H1 (cell line): Measurements from ENCODE around the gene LBX1. TPM values are rescaled to one million over a fixed set of nuclear protein-coding genes. Genes with fewer than 3 reads are reported as not detected.

Source experiments
- CTCF ChIA-PET: fragments of 300-600 bp; sonication (Branson Sonifier 250); formaldehyde crosslinking; loops from one replicate; lab custom pipeline; 2021; ENCODE audit not compliant: partially characterized antibody; lab: Charles Lee
- POLR2A ChIA-PET: fragments of 300-600 bp; sonication (Branson Sonifier 250); formaldehyde crosslinking; loops from one replicate; lab custom pipeline; 2021; ENCODE audit warnings: inconsistent platforms; ENCODE audit not compliant: partially characterized antibody; lab: Charles Lee
- DNase-seq, 2 experiments: peaks; one replicate each; pipeline versions ENCODE4 v3.0.0 to v3.0.0-alpha.2; 2010 to 2022; ENCODE audit warnings: low spot score in 2 of 2, low read depth in 1 of 2, mixed read lengths in 1 of 2
- FAIRE-seq: peaks from 2 replicates; lab custom pipeline; 2011; peaks lifted over from hg19 to GRCh38; lab: Jason Lieb, UNC
- H2AFZ ChIP-seq: 2 replicates; pipeline ENCODE4 v1.8.1; 2012; ENCODE audit warnings: low read length, inconsistent platforms
- H2AK5ac ChIP-seq: 2 replicates; pipeline ENCODE4 v1.6.1; 2013; ENCODE audit warnings: low read depth, low read length
- H2BK120ac ChIP-seq: replicated peaks from 2 replicates; pipeline ENCODE3; 2013; ENCODE audit warnings: low read depth, low read length, inconsistent platforms
- H2BK12ac ChIP-seq: 2 replicates; pipeline ENCODE4 v1.6.1; 2013; ENCODE audit warnings: low read depth, low read length
- H2BK15ac ChIP-seq: 2 replicates; pipeline ENCODE4 v1.6.1; 2013; ENCODE audit warnings: low read length
- H2BK20ac ChIP-seq: 2 replicates; pipeline ENCODE4 v1.6.1; 2013; ENCODE audit warnings: low read length
- H2BK5ac ChIP-seq: 2 replicates; pipeline ENCODE4 v1.6.1; 2013; ENCODE audit warnings: low read depth, low read length
- H3K14ac ChIP-seq: 2 replicates; pipeline ENCODE4 v1.6.1; 2013; ENCODE audit warnings: inconsistent platforms; ENCODE audit not compliant: insufficient read length
- H3K18ac ChIP-seq: 2 replicates; pipeline ENCODE4 v1.6.1; 2013; ENCODE audit warnings: low read length; ENCODE audit errors: extremely low read depth
- H3K23ac ChIP-seq: 2 replicates; pipeline ENCODE4 v1.6.1; 2013; ENCODE audit warnings: inconsistent platforms; ENCODE audit not compliant: insufficient read length
- H3K23me2 ChIP-seq: 2 replicates; pipeline ENCODE4 v1.6.1; 2013; ENCODE audit warnings: low read depth, low read length
- H3K27ac ChIP-seq: 2 replicates; pipeline ENCODE4 v1.6.1; 2011; ENCODE audit warnings: low read depth, low read length, inconsistent platforms
- H3K27me3 ChIP-seq, 4 experiments: replicated peaks in 1 of 4; 1 replicate in 1 of 4; 2 replicates in 3 of 4; pipeline versions ENCODE4 v1.6.1 to v1.8.1; 2011 to 2013; ENCODE audit warnings: low read length in 3 of 4, mild to moderate bottlenecking in 3 of 4, inconsistent platforms in 2 of 4, mixed read lengths in 2 of 4, moderate library complexity in 1 of 4; ENCODE audit not compliant: control insufficient read depth in 3 of 4, insufficient read depth in 3 of 4; ENCODE audit errors: extremely low read depth in 1 of 4
- H3K36me3 ChIP-seq, 4 experiments: 2 replicates each; pipeline versions ENCODE4 v1.6.1 to v1.8.1; 2011 to 2013; ENCODE audit warnings: mild to moderate bottlenecking in 4 of 4, low read length in 3 of 4, moderate library complexity in 2 of 4, control low read depth in 1 of 4, inconsistent platforms in 1 of 4; ENCODE audit not compliant: insufficient read depth in 4 of 4, control insufficient read depth in 2 of 4
- H3K4ac ChIP-seq: replicated peaks from 2 replicates; pipeline ENCODE3; 2013; ENCODE audit warnings: low read length, low read depth, mixed read lengths, inconsistent platforms; ENCODE audit not compliant: insufficient read length
- H3K4me1 ChIP-seq, 4 experiments: replicated peaks in 1 of 4; 1 replicate in 1 of 4; 2 replicates in 3 of 4; pipeline versions ENCODE4 v1.6.1 to v1.8.1; 2011 to 2013; ENCODE audit warnings: low read length in 3 of 4, inconsistent platforms in 2 of 4, mixed read lengths in 1 of 4; ENCODE audit not compliant: insufficient read depth in 4 of 4, control insufficient read depth in 3 of 4
- H3K4me2 ChIP-seq, 2 experiments: 2 replicates each; pipeline versions ENCODE4 v1.6.1 to v1.8.1; 2011 to 2013; ENCODE audit warnings: low read depth in 2 of 2, low read length in 2 of 2, control low read depth in 1 of 2, inconsistent platforms in 1 of 2, mild to moderate bottlenecking in 1 of 2; ENCODE audit not compliant: insufficient read depth in 1 of 2
- H3K4me3 ChIP-seq, 4 experiments: fragments of 200-600, 300-600 bp in 1 of 4; sonication (generic), shearing (Covaris generic), sonication (Bioruptor Twin) in 1 of 4; 2 replicates each; pipeline versions ENCODE4 v1.5.1 to v1.8.1; 2011 to 2016; ENCODE audit warnings: low read length in 4 of 4, low read depth in 3 of 4, control low read depth in 2 of 4, inconsistent platforms in 2 of 4, mild to moderate bottlenecking in 2 of 4, mixed read lengths in 1 of 4, moderate library complexity in 1 of 4; ENCODE audit not compliant: insufficient read depth in 2 of 4; ENCODE audit errors: extremely low read depth in 1 of 4
- H3K56ac ChIP-seq: replicated peaks from 2 replicates; pipeline ENCODE3; 2013; ENCODE audit warnings: low read depth, mild to moderate bottlenecking, mixed read lengths, low read length, inconsistent platforms; ENCODE audit not compliant: insufficient read length
- H3K79me1 ChIP-seq: 2 replicates; pipeline ENCODE4 v1.6.1; 2013; ENCODE audit warnings: low read depth, low read length, control low read depth
- H3K79me2 ChIP-seq, 2 experiments: 2 replicates each; pipeline versions ENCODE4 v1.6.1 to v1.8.1; 2012 to 2013; ENCODE audit warnings: low read length in 2 of 2, mild to moderate bottlenecking in 2 of 2, inconsistent platforms in 1 of 2; ENCODE audit not compliant: insufficient read depth in 2 of 2, control insufficient read depth in 1 of 2
- H3K9ac ChIP-seq, 4 experiments: replicated peaks in 1 of 4; 1 replicate in 1 of 4; 2 replicates in 3 of 4; pipeline versions ENCODE4 v1.6.1 to v1.8.1; 2011 to 2013; ENCODE audit warnings: low read depth in 3 of 4, low read length in 3 of 4, control low read depth in 2 of 4, mild to moderate bottlenecking in 2 of 4, moderate library complexity in 2 of 4, inconsistent platforms in 1 of 4; ENCODE audit errors: extremely low read depth in 1 of 4
- H3K9me3 ChIP-seq, 2 experiments: 2 replicates each; pipeline versions ENCODE4 v1.6.1 to v1.8.1; 2012 to 2013; ENCODE audit warnings: mild to moderate bottlenecking in 2 of 2, moderate library complexity in 2 of 2, control low read depth in 1 of 2, inconsistent platforms in 1 of 2, low read depth in 1 of 2, low read length in 1 of 2, mixed read lengths in 1 of 2; ENCODE audit not compliant: insufficient read depth in 2 of 2
- H4K20me1 ChIP-seq, 2 experiments: replicated peaks in 1 of 2; 2 replicates each; pipeline versions ENCODE3 to v1.8.1; 2011 to 2013; ENCODE audit warnings: inconsistent platforms in 2 of 2, low read length in 2 of 2, mild to moderate bottlenecking in 1 of 2; ENCODE audit not compliant: insufficient read depth in 2 of 2, control insufficient read depth in 1 of 2
- H4K5ac ChIP-seq: 2 replicates; pipeline ENCODE4 v1.6.1; 2013; ENCODE audit warnings: low read length, low read depth, mixed read lengths, inconsistent platforms; ENCODE audit not compliant: insufficient read length
- H4K8ac ChIP-seq: 2 replicates; pipeline ENCODE4 v1.8.0; 2013; ENCODE audit warnings: mild to moderate bottlenecking, moderate library complexity, low read length, inconsistent platforms; ENCODE audit not compliant: insufficient read depth; ENCODE audit errors: extremely low read depth
- H4K91ac ChIP-seq: replicated peaks from 2 replicates; pipeline ENCODE3; 2013; ENCODE audit warnings: low read length, mixed read lengths, inconsistent platforms; ENCODE audit not compliant: insufficient read length
- ATF2 ChIP-seq: IDR thresholded peaks from 2 replicates; pipeline ENCODE4 v1.6.1; 2012; ENCODE audit warnings: low read length, inconsistent platforms
- KDM1A ChIP-seq: fragments of 200-600, 300-600 bp; sonication (generic); IDR thresholded peaks from 2 replicates; pipeline ENCODE4 v1.7.1; 2016; ENCODE audit warnings: mild to moderate bottlenecking, low read length, borderline replicate concordance
- KDM5A ChIP-seq: fragments of 200-600 bp; IDR thresholded peaks from 2 replicates; pipeline ENCODE4 v1.7.1; 2012; ENCODE audit warnings: mild to moderate bottlenecking, low read length, inconsistent platforms, mixed read lengths
- MAX ChIP-seq: IDR thresholded peaks from 2 replicates; pipeline ENCODE4 v1.6.1; 2012; ENCODE audit warnings: inconsistent platforms
- RBBP5 ChIP-seq: IDR thresholded peaks from 2 replicates; pipeline ENCODE4 v1.7.1; 2012; ENCODE audit warnings: low read depth, mild to moderate bottlenecking, inconsistent platforms, low read length, moderate library complexity, borderline replicate concordance
- SP4 ChIP-seq: IDR thresholded peaks from 2 replicates; pipeline ENCODE4 v1.6.1; 2012; ENCODE audit warnings: low read length, inconsistent platforms
- TCF12 ChIP-seq: IDR thresholded peaks from 2 replicates; pipeline ENCODE4 v1.6.1; 2011; ENCODE audit warnings: low read depth, mild to moderate bottlenecking, low read length
- YY1 ChIP-seq: IDR thresholded peaks from 2 replicates; pipeline ENCODE4 v1.6.1; 2011; ENCODE audit warnings: low read depth, mild to moderate bottlenecking, low read length
- WGBS, 2 experiments: shearing (Covaris generic) in 1 of 2; methylation state at CpG; one replicate each; pipeline versions ENCODE4 v1.1.6 to v1.1.7; 2013 to 2015; ENCODE audit warnings: low lambda C conversion rate in 2 of 2, mixed read lengths in 2 of 2, inconsistent platforms in 1 of 2, low coverage in 1 of 2, missing lambda C conversion rate in 1 of 2; ENCODE audit not compliant: insufficient replicate concordance in 2 of 2, insufficient coverage in 1 of 2, insufficient read length in 1 of 2; ENCODE audit errors: extremely low coverage in 1 of 2, missing lambda C conversion rate in 1 of 2; 5-methylcytosine and 5-hydroxymethylcytosine counted together
- polyA plus RNA-seq, 7 experiments: library from polyadenylated mRNA; depleted of rRNA in 3 of 7; stranded (reverse) in 5 of 7; unstranded in 2 of 7; fragments of >200 nt in 5 of 7; fragments of 200-250 nt in 2 of 7; gene quantifications; 1 replicate in 5 of 7; 2 replicates in 1 of 7; 4 replicates in 1 of 7; pipeline versions ENCODE4 v1.2.1 to v1.2.3, GENCODE V29; 2011 to 2013; ENCODE audit warnings: missing spikeins in 2 of 7, mixed read lengths in 2 of 7
- total RNA-seq: library from RNA; stranded (reverse); fragmentation: NEBNext Ultra II Directional; extraction: Animal tissue kit (Norgen Biotek cat#: 25700); gene quantifications from 2 replicates; pipeline ENCODE4 v1.2.1, GENCODE V29; 2021

Gene LBX1
- total and polyA plus RNA-seq, 2 of the 8 experiments (the other 6 are each of a cell fraction or from before 2014, with no cell fraction given) = not detected

- H3K79me2 ChIP-seq = no peaks in the 10 kb centered on the region
- peak overlapping the region; percentile 8 to 36; a peak in 2 of 4 replicates for H3K4me2 ChIP-seq
- no peak overlapping the region for H3K27ac ChIP-seq
- DNase-seq (peak; percentile 65 to 90), FAIRE-seq (peak; percentile 82)
- H4K20me1 ChIP-seq = no peaks in the 10 kb centered on the region
- H4K8ac ChIP-seq = no peak overlapping the region; the same call in 1 of the 2 replicates
- peak overlapping the region; percentile 92 for H2BK15ac ChIP-seq
- peak overlapping the region; percentile 80; the same call in 1 of the 2 replicates for H2BK12ac ChIP-seq
- ChIA-PET POLR2A (interaction anchor here (1.2 to 1.5 kb wide), 2 partner anchors 10 to 13 kb away, joined by 3 to 10 read pairs; no protein-coding TSS in a partner anchor), CTCF (interaction anchor here (0.6 to 27.0 kb wide), 31 partner anchors 10 to 909 kb away, joined by 3 to 317 read pairs (median 4); partner anchors contain the start of gene LBX1)
- peak overlapping the region; percentile 99 for H2AFZ ChIP-seq
- no peaks in the 10 kb centered on the region; a peak in 3 of 7 replicates for H3K27me3 ChIP-seq
- peak overlapping the region; percentile 86; the same call in 1 of the 2 replicates for H2BK20ac ChIP-seq
- peak overlapping the region in 1 of 4 experiments; percentile 14; a peak in 1 of 8 replicates for H3K4me3 ChIP-seq
- peaks cover 2% of the 10 kb centered on the region for H3K23me2 ChIP-seq
- H2BK120ac ChIP-seq = no peak overlapping the region
- no peaks in the 10 kb centered on the region for H3K79me1 ChIP-seq
- H3K36me3 ChIP-seq = no peaks in the 10 kb centered on the region
- H3K4ac ChIP-seq = no peak overlapping the region
- no peak overlapping the region for H3K23ac ChIP-seq
- H2BK5ac ChIP-seq = no peak overlapping the region; the same call in 1 of the 2 replicates
- H3K4me1 ChIP-seq = peaks cover 4 to 8% (median 6%) of the 10 kb centered on the region in 4 experiments; a peak in 5 of 7 replicates
- H4K91ac ChIP-seq = no peak overlapping the region
- WGBS, 2 experiments = 43% methylated on average over 12 of the region's 13 CpGs; no CpG with 5 or more reads in 1 of the 2 experiments
- no peak overlapping the region for H3K56ac ChIP-seq
- H2AK5ac ChIP-seq = no peak overlapping the region
- no peak overlapping the region for H4K5ac ChIP-seq
- H3K9ac ChIP-seq = no peak overlapping the region
- H3K9me3 ChIP-seq = no peaks in the 10 kb centered on the region
- H3K18ac ChIP-seq = peak overlapping the region; percentile 93; the same call in 1 of the 2 replicates
- H3K14ac ChIP-seq = no peak overlapping the region
- TF ChIP-seq TCF12 (no peak), KDM5A (no peak), KDM1A (no peak), MAX (no peak), RBBP5 (no peak), ATF2 (0 out of 2 replicates have a peak, but pooled peaks have one; percentile 18), YY1 (peak; percentile 93), SP4 (no peak)
Measured at GRCh38 chr10:101272229-101272868, 43.1 kb upstream of the LBX1 start.
